HCT116 (cell line): ENCODE data around the gene BSND.

ENCODE experiments used
- ATF3 ChIP-seq: IDR thresholded peaks from 2 replicates; pipeline ENCODE4 v1.6.1; 2012
- CEBPB ChIP-seq: IDR thresholded peaks from 2 replicates; pipeline ENCODE4 v1.6.1; 2012; ENCODE audit warnings: low read depth
- CTCF ChIP-seq, 3 experiments: fragments of 200-600 bp in 1 of 3; sonication (generic) in 1 of 3; IDR thresholded peaks in 2 of 3; conservative IDR thresholded peaks in 1 of 3; 2 replicates each; pipeline ENCODE4 v1.5.1; 2012 to 2017; ENCODE audit warnings: low read depth in 2 of 3, low read length in 2 of 3, antibody characterized with exemption in 1 of 3, borderline replicate concordance in 1 of 3, control low read depth in 1 of 3, mild to moderate bottlenecking in 1 of 3, mixed read lengths in 1 of 3, mixed run types in 1 of 3, moderate library complexity in 1 of 3; ENCODE audit not compliant: insufficient read depth in 1 of 3
- JUND ChIP-seq: IDR thresholded peaks from 2 replicates; pipeline ENCODE4 v1.6.1; 2012
- MAX ChIP-seq: IDR thresholded peaks from 2 replicates; pipeline ENCODE4 v1.6.1; 2012
- POLR2A ChIP-seq: IDR thresholded peaks from 2 replicates; pipeline ENCODE4 v1.7.0; 2011; ENCODE audit warnings: borderline replicate concordance; ENCODE audit not compliant: insufficient read depth, insufficient read length; ENCODE audit errors: extremely low read depth
- POLR2AphosphoS5 ChIP-seq: IDR thresholded peaks from 2 replicates; pipeline ENCODE4 v1.6.1; 2011; ENCODE audit warnings: mild to moderate bottlenecking, low read depth, low read length, moderate library complexity
- REST ChIP-seq: IDR thresholded peaks from 2 replicates; pipeline ENCODE4 v1.6.1; 2012; ENCODE audit warnings: low read depth
- SIN3A ChIP-seq: IDR thresholded peaks from 2 replicates; pipeline ENCODE4 v1.6.1; 2012; ENCODE audit warnings: low read depth
- YY1 ChIP-seq: IDR thresholded peaks from 2 replicates; pipeline ENCODE4 v1.6.1; 2011; ENCODE audit warnings: low read length, low read depth, moderate library complexity, mild to moderate bottlenecking; ENCODE audit not compliant: insufficient replicate concordance; ENCODE audit errors: extremely low read depth
- ZFX ChIP-seq: fragments of 450-650 bp; IDR thresholded peaks from 2 replicates; pipeline ENCODE4 v1.6.1; 2017

- TF ChIP-seq YY1 (no peak), CTCF (IDR thresholded peaks at IDR 0.05 in 2 of 3, conservative IDR thresholded peaks at IDR 0.05 in 1 of 3; ENCODE audit: borderline replicate concordance in 1 of 3, insufficient read depth in 1 of 3, low read depth in 2 of 3, low read length in 2 of 3) (no peak), POLR2A (no peak), POLR2AphosphoS5 (no peak), SIN3A (no peak), REST (no peak), MAX (peak; percentile 34; the same call in 1 of the 2 replicates), CEBPB (no peak), ATF3 (no peak), JUND (no peak), ZFX (no peak)
Measured at GRCh38 chr1:54952950-54953718, 45.6 kb upstream of the BSND start.
